KMS-11 (cell line): ENCODE results near the gene SLC25A39.

Experiments
- H2AFZ ChIP-seq: fragments of 200-600 bp; sonication (generic); 2 replicates; pipeline ENCODE4 v1.6.1; 2016; ENCODE audit warnings: antibody characterized with exemption, mixed run types, low read depth
- H3K27ac ChIP-seq: fragments of 200-600 bp; sonication (generic); 2 replicates; pipeline ENCODE4 v1.6.1; 2016; ENCODE audit warnings: mild to moderate bottlenecking, mixed run types
- H3K27me3 ChIP-seq: fragments of 200-600 bp; sonication (generic); 2 replicates; pipeline ENCODE4 v1.6.1; 2017; ENCODE audit warnings: mild to moderate bottlenecking, low read depth, mixed run types, moderate library complexity; ENCODE audit not compliant: insufficient read depth
- H3K36me3 ChIP-seq: fragments of 200-600 bp; sonication (generic); 2 replicates; pipeline ENCODE4 v1.6.1; 2017; ENCODE audit warnings: mild to moderate bottlenecking, mixed run types; ENCODE audit not compliant: insufficient read depth
- H3K4me1 ChIP-seq: fragments of 200-600 bp; sonication (generic); 2 replicates; pipeline ENCODE4 v1.6.1; 2016; ENCODE audit warnings: mild to moderate bottlenecking, low read depth, mixed run types; ENCODE audit not compliant: poor library complexity, severe bottlenecking
- H3K4me2 ChIP-seq: fragments of 200-600 bp; sonication (generic); 2 replicates; pipeline ENCODE4 v1.7.0; 2016; ENCODE audit warnings: mild to moderate bottlenecking, mixed run types
- H3K4me3 ChIP-seq: fragments of 200-600 bp; sonication (generic); IDR thresholded peaks from 2 replicates; pipeline ENCODE4 v1.6.1; 2017; ENCODE audit warnings: low read depth, low read length, mixed read lengths; ENCODE audit not compliant: insufficient read depth
- H3K79me2 ChIP-seq: fragments of 200-600 bp; sonication (generic); 2 replicates; pipeline ENCODE4 v1.6.1; 2016; ENCODE audit warnings: low read depth, mixed run types; ENCODE audit not compliant: insufficient read depth
- H3K9ac ChIP-seq: fragments of 200-600 bp; sonication (generic); 2 replicates; pipeline ENCODE4 v1.6.1; 2016; ENCODE audit warnings: mild to moderate bottlenecking, mixed run types
- H4K20me1 ChIP-seq: fragments of 200-600 bp; sonication (generic); 2 replicates; pipeline ENCODE4 v1.6.1; 2016; ENCODE audit warnings: mild to moderate bottlenecking, mixed run types; ENCODE audit not compliant: insufficient read depth
- CTCF ChIP-seq: fragments of 200-600 bp; sonication (generic); conservative IDR thresholded peaks from 2 replicates; pipeline ENCODE4 v1.6.1; 2017; ENCODE audit warnings: low read depth, mild to moderate bottlenecking, antibody characterized with exemption, low read length, moderate library complexity, mixed read lengths

Gene SLC25A39

DNA sequence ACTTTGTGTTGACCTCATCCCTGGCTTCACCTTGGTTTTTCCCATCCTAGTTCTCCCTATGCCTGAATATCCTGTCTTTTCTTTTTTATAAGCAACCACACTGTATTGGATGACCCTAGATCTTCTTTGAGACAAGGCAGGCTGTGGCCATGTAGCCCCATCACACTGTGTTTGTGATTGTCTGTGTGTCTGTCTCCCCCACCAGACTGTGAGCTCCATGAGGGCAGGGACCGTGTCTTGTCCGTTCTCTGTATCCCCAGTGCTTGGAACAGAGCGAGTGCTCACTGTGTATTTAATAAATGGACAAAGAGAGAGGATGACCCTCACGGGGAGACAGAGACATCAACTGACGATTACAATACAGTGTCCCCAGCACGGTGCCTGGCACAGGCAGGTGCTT lies 7.1 kb downstream of the SLC25A39 start:
- no peak overlapping the region for H3K4me3 ChIP-seq
- peaks cover under 1% of the 10 kb centered on the region; the same call in 1 of the 2 replicates for H3K79me2 ChIP-seq
- peaks cover 4% of the 10 kb centered on the region; the same call in 1 of the 2 replicates for H3K36me3 ChIP-seq
- H3K9ac ChIP-seq: no peak overlapping the region
- H3K4me2 ChIP-seq: no peak overlapping the region
- no peak for TF ChIP-seq CTCF
- H4K20me1 ChIP-seq: no peaks in the 10 kb centered on the region
- H3K4me1 ChIP-seq: no peaks in the 10 kb centered on the region
- H3K27ac ChIP-seq: no peak overlapping the region
- H2AFZ ChIP-seq: no peak overlapping the region
- H3K27me3 ChIP-seq: peaks cover 22% of the 10 kb centered on the region; the same call in 1 of the 2 replicates

DNA sequence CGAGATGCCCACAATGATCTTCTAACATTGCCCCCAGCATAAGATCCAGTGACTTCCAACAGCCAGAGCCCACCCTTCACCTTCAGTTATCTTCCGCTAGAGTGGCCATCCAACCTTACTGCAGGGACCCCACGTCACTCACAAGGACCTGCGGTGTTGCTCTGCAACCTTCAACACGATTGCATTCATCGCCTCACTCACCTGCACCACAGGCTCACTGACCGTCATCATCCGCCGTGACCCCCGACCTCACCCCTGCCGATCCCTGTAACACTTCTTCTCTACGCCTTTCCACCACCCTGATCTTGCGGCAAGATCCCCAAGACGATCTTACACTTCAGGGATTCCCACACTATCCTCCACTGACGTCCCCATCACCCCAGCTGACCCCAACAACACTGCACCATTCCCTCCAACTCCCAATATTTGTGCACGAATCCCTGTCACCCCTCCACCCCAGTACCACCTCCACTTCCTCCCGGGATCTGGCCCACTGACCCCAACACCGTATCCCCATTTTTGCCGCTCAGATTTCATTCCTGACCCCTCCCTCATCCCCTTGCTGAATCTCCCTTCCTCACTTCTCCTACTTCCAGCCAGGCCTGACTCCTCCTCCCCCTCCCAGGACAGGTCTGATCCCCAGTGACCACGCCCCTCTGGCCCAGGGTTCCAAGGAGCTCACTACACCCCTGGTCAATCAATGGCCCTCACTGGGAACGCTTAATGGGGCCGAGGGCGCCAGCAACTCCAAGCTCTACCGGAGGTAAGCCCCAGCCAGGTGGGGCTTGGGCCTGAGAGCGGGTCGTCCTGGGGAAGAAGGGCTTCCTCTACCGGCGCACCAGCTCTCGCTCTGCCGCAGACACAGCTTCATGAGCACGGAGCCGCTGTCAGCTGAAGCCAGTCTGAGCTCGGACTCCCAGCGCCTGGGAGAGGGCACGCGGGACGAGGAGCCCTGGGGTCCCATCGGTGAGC lies 8.6 kb downstream of the SLC25A39 start:
- H2AFZ ChIP-seq: no peak overlapping the region
- peaks cover 32% of the 10 kb centered on the region; the same call in 1 of the 2 replicates for H3K27me3 ChIP-seq
- no peaks in the 10 kb centered on the region for H4K20me1 ChIP-seq
- no peaks in the 10 kb centered on the region for H3K4me1 ChIP-seq
- H3K9ac ChIP-seq: no peak overlapping the region
- no peak overlapping the region for H3K4me2 ChIP-seq
- H3K79me2 ChIP-seq: no peaks in the 10 kb centered on the region
- no peak overlapping the region for H3K27ac ChIP-seq
- H3K36me3 ChIP-seq: no peaks in the 10 kb centered on the region; the same call in 1 of the 2 replicates
- no peak overlapping the region for H3K4me3 ChIP-seq
- TF ChIP-seq CTCF: no peak

DNA sequence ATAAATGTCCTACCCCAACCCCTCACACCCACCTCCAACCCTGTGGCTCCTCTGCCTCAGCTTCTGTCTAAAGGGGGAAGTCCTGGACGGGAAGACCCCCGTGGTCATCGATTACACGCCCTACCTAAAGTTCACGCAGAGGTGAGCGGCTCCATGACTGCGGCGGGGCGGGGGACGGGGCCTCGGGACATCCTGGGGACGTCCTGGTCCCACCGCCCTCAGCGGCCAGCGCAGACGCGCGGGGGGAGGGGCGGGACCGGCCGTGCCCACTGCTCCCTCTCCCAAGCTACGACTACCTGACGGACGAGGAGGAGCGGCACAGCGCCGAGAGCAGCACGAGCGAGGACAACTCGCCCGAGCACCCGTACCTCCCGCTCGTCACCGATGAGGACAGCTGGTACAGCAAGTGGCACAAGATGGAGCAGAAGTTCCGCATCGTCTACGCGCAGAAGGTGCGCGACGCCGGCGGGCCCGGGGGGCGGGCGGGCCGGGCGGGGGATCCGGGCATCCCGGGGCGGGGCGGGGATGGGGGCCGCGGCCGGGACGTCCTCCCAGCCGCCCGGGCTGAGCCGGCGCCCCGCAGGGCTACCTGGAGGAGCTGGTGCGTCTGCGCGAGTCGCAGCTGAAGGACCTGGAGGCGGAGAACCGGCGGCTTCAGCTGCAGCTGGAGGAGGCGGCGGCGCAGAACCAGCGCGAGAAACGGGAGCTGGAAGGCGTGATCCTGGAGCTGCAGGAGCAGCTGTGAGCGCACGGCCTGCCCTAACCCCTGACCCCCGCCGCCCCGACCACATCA lies 9.6 kb downstream of the SLC25A39 start:
- H3K36me3 ChIP-seq: no peaks in the 10 kb centered on the region
- H3K4me3 ChIP-seq: no peak overlapping the region
- no peak overlapping the region for H3K27ac ChIP-seq
- no peak overlapping the region for H3K9ac ChIP-seq
- TF ChIP-seq CTCF: no peak
- peaks cover 42% of the 10 kb centered on the region for H3K27me3 ChIP-seq
- H3K4me1 ChIP-seq: no peaks in the 10 kb centered on the region
- H2AFZ ChIP-seq: no peak overlapping the region
- no peak overlapping the region for H3K4me2 ChIP-seq
- no peaks in the 10 kb centered on the region for H3K79me2 ChIP-seq
- H4K20me1 ChIP-seq: no peaks in the 10 kb centered on the region

DNA sequence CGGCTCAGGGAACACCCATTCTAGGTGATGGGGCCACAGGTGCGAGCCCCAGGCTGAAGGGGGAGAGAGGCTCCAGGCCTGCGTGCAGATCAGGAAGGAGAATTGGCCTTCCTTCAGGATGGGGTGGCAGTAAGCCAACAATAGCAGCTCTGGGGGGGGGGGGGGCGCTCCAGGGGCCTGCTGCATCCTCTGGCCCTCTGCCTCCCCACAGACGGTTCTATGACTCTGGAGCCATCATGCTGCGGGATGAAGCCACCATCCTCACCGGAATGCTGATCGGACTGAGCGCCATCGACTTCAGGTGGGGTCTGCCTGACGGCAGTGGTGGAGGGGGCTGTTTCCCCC lies 10.1 kb downstream of the SLC25A39 start:
- H3K9ac ChIP-seq: no peak overlapping the region

More for the DNA sequence above, 10.1 kb downstream of the SLC25A39 start:
- peaks cover 47% of the 10 kb centered on the region for H3K27me3 ChIP-seq
- no peaks in the 10 kb centered on the region for H3K4me1 ChIP-seq
- H3K4me2 ChIP-seq: no peak overlapping the region
- H3K4me3 ChIP-seq: no peak overlapping the region
- no peaks in the 10 kb centered on the region for H4K20me1 ChIP-seq
- H2AFZ ChIP-seq: no peak overlapping the region
- H3K36me3 ChIP-seq: no peaks in the 10 kb centered on the region
- no peak overlapping the region for H3K27ac ChIP-seq
- TF ChIP-seq CTCF: no peak
- H3K79me2 ChIP-seq: no peaks in the 10 kb centered on the region
